Measurements from ENCODE around the gene ATG4A. TPM values are rescaled to one million over a fixed set of nuclear protein-coding genes. Genes with fewer than 3 reads are reported as not detected.

The ATG4A gene
- total RNA-seq, 1 donor from 2014 or later: 8.4 TPM

DNA sequence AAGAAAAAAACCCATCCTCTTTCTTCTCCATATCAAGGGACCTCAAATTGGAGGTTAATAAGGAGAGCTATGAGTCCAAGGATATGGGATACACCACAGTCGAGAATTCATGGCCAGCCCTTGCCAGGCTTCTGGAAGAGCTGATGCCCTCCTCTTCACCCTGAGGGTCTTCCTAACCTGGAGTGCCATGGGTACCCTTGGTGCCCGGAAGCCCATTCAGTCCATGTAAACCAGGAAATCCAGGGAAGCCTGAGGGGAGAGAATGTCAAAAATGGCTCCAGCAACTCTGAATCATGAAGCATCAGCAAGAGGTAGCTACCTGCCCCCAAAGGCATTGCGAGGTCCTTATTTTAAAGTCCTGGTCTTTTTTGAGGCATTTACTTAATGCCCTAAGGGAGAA is 78.2 kb downstream of the ATG4A start:
- DNase-seq: no peak

DNA sequence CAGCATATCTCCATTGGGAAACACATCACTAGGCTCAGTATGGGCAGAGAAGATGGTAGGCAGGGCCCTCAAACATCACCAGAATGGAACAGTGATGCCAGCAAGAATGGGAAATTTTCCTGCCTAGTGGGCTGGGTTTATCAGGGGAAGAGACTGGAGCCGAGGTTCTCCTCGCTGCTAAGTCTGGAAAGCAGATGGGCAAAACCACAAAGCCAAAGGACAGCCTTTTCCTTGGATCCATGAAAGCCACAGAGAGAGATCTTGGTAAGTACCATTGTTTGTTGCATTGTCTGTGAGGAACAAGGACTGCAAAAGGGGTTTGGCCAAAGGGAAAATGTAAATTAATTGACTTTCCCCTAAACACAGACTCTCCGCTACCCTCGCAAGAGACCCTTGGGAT is 80.1 kb downstream of the ATG4A start:
- no peak for DNase-seq

DNA sequence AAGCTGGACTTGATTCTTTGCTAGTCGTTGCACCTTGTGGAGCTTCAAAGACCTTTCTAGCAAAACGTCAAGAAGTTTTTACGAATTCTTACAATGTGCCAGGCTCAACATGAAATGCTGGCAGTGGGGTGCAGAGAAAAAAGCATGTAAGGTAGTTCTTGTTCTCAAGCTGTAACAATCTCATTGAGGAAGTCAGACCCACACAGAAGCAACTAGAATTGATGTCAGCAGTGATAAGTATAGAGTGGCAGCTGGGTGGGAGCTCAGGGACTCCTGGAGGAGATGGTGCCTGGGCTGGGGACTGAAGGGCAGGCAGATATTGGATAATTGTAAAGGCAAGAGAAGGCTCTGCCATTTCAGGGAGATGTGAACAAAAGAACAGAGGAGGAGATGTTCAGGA is 82.3 kb downstream of the ATG4A start:
- DNase-seq: no peak

DNA sequence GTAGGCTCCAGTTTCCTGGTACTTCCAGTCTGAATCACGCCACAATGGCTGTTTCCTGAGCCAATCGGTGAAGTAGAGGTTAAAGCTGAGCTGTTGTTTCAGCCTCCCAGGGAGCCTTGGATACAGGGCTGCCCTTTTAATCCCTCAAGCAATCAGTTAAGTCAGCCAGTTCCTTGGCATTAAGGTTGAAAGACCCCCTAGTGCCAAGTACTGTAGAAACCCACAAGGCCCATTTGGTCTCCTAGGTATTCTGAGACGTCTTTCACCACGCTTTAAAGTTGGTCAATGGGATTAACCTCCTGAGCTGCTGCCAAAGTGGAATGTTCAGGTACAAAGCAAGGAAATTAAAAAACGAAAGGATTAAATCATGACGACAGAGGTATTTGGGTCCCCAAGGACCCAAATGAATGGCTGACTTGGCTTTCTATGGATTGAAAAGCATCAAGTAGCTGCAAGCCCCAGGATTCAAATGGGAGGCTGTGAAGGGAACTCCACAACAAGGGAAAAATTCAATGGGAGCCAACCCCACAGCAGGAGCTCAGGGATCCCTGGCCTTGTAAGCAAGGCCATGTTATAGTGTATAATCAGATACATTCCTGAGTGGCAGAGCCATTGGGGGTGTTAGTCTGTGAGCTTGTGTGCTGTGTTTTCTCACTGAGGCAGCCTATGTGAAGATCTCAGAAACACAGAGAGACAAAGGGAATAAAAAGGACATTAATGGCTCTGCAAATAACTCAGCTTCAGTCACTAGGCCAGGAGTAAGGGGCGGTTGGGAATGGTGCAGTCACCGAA is 86.0 kb downstream of the ATG4A start:
- no peak for DNase-seq

DNA sequence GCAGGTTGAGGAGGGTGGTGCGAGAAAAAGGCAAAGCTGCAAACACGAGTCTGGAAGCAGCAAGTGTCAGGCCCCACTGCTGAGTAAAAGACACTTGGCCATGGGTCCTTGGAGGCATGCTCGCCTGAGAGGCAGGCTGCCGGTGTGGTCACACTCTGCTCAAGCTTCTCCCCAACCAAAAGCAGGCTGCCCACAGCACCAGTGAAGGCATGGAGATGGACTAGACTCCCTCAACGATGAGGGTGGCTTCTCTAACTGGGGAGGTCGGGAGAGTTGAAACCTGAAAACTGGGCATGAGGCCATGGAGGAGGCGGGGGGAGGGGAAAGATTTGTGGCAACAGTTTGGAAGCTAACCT is 86.5 kb downstream of the ATG4A start:
- DNase-seq: no peak

DNA sequence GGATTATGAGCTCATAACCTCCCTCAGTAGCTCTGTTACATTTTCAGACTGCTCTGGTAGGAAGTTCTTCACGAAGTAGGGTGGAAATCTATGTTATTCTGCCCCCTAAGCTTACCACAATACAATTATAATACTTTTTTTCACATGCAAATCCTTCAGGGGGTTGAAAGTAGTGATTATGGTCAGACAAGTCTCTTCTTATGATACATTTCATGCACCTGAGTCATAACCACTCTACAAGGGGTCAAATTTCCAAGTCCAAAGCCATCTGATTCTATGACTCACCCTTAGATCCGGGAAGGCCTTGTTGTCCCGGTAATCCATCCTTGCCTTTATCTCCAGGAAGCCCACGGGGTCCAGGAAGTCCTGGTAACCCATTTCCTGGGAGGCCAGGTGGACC is 95.2 kb downstream of the ATG4A start:
- no peak for DNase-seq

DNA sequence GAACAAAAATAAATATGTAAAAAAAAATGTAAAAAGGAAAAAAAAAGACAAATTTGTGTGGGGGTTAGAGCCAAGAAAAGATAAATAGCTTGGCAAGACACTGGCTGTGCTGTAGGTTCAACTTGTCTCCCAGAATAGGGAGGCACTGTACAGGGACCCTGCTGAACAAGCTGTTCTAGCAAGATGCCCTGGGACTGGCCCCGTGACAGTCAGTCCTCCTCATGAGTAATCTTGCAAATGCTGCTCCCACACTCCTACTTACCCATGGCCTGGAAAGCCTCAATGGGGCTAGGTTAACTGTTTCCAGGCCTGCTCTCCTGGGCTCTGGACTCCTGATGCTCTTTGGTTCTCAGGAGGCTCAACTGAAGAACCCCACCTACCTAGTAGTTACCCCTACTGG is 106.8 kb downstream of the ATG4A start:
- no peak for DNase-seq

DNA sequence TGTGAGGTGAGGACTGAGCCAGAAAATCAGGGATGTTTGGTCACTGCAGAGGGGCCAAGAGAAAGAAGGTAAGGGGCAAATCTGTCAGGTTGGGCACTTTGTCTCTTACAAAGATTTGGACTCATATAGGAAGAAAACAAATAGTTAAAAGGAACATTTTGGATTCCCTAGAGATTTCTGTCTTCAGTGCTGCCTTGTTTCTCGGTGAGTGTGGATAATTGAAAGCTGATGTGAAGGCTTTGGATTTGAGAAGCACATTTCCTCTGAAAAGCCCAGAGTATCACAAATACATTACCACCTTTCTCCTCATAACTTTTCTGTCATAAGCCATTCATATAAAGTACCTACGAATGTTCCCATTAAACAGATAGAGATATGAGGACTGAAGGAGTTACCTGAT is 107.5 kb downstream of the ATG4A start:
- no peak for DNase-seq

DNA sequence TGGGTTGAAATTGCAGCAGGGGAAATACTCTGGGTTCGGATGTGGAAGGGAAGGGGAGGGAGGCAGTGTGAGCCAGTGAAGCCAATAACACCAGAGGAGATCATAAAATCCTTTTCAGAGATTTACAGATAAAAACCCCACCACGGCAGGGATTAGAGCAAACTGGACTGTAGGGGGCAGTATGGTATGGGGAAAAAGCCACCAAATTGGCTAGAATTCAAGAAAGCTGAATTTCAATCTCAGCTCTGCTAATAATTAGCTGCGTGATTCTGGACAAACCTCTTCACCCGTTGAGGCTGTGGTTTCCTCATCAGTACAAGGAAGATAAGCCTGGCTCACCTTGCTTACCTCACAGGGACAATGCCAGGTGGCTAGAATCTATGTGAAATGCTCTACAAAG is 108.1 kb downstream of the ATG4A start:
- no peak for DNase-seq

DNA sequence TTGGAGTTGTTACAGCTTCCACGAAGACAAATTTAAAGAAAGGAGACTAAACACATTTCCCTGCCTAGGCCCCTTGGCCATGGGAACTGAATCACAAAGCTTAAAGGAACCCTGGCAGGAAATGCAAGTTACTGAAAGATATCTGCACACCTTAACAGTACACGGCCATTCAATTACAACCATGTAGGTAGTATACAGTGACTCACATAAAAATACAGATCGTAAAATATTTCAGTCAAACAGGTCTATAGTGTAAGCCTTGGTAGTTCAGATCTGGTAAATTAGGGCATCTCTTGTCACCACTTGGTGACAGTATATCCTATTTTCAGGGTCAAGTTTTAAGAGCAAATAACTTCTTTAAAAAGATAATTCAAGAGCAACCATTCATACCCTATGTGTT is 112.0 kb downstream of the ATG4A start:
- no peak for DNase-seq

Other genes with a start within 250 kb of the ATG4A start
- not detected for gene TEX13B, start 109.4 kb upstream of the ATG4A start, total RNA-seq
- not detected for gene VSIG1, start 46.7 kb upstream of the ATG4A start, total RNA-seq
- 78.8 TPM for gene PSMD10, start 236 bp upstream of the ATG4A start, total RNA-seq

Measured in occipital lobe (tissue), 2 donors.